Astrocyte (in vitro differentiated cells and primary cell): Measurements from ENCODE around the gene CAMK2B. TPM values are rescaled to one million over a fixed set of nuclear protein-coding genes. Genes with fewer than 3 reads are reported as not detected.

Experiments used
- DNase-seq: peaks from one replicate; pipeline ENCODE4 v3.0.0-alpha.2; 2010; ENCODE audit warnings: low read depth
- FAIRE-seq: peaks from 2 replicates; lab custom pipeline; 2011; peaks lifted over from hg19 to GRCh38; lab: Jason Lieb, UNC
- H2AFZ ChIP-seq: 2 replicates; pipeline ENCODE4 v1.6.0; 2012; ENCODE audit warnings: low read depth, low read length, inconsistent platforms
- H3K27ac ChIP-seq: 2 replicates; pipeline ENCODE4 v1.5.1; 2011; ENCODE audit warnings: low read depth, low read length, inconsistent platforms
- H3K27me3 ChIP-seq: 2 replicates; pipeline ENCODE4 v1.6.0; 2011; ENCODE audit warnings: low read length, inconsistent platforms; ENCODE audit not compliant: insufficient read depth
- H3K36me3 ChIP-seq: 2 replicates; pipeline ENCODE4 v1.5.1; 2011; ENCODE audit warnings: low read length, inconsistent platforms; ENCODE audit not compliant: insufficient read depth
- H3K4me1 ChIP-seq: 2 replicates; pipeline ENCODE4 v1.5.1; 2011; ENCODE audit warnings: low read length, inconsistent platforms; ENCODE audit not compliant: insufficient read depth
- H3K4me2 ChIP-seq: 2 replicates; pipeline ENCODE4 v1.6.0; 2012; ENCODE audit warnings: low read length, inconsistent platforms
- H3K4me3 ChIP-seq: 2 replicates; pipeline ENCODE4 v1.5.1; 2011; ENCODE audit warnings: low read depth, mild to moderate bottlenecking, low read length, inconsistent platforms; ENCODE audit not compliant: insufficient read depth
- H3K79me2 ChIP-seq: 2 replicates; pipeline ENCODE4 v1.6.0; 2012; ENCODE audit warnings: mild to moderate bottlenecking, low read length, inconsistent platforms; ENCODE audit not compliant: insufficient read depth
- H3K9ac ChIP-seq: 2 replicates; pipeline ENCODE4 v1.6.0; 2012; ENCODE audit warnings: mild to moderate bottlenecking, low read length, inconsistent platforms
- H3K9me3 ChIP-seq: 2 replicates; pipeline ENCODE4 v1.5.1; 2012; ENCODE audit warnings: low read depth, mild to moderate bottlenecking, low read length, inconsistent platforms; ENCODE audit not compliant: insufficient read depth
- H4K20me1 ChIP-seq: 2 replicates; pipeline ENCODE4 v1.6.0; 2012; ENCODE audit warnings: low read length, inconsistent platforms; ENCODE audit not compliant: insufficient read depth
- H3K27ac Mint-ChIP-seq: one replicate; pipeline ENCODE4 v1.8.0; 2021; ENCODE audit warnings: mild to moderate bottlenecking, mixed read lengths; ENCODE audit not compliant: unreplicated experiment
- H3K27me3 Mint-ChIP-seq: one replicate; pipeline ENCODE4 v1.8.0; 2021; ENCODE audit warnings: low read depth, mixed read lengths; ENCODE audit not compliant: unreplicated experiment
- H3K36me3 Mint-ChIP-seq: one replicate; pipeline ENCODE4 v1.8.0; 2021; ENCODE audit warnings: low read depth, mixed read lengths; ENCODE audit not compliant: unreplicated experiment
- H3K4me1 Mint-ChIP-seq: one replicate; pipeline ENCODE4 v1.8.0; 2021; ENCODE audit warnings: low read depth, mixed read lengths; ENCODE audit not compliant: unreplicated experiment
- H3K4me3 Mint-ChIP-seq: one replicate; pipeline ENCODE4 v1.8.0; 2021; ENCODE audit warnings: mild to moderate bottlenecking, moderate library complexity, mixed read lengths; ENCODE audit not compliant: unreplicated experiment
- H3K9me3 Mint-ChIP-seq: one replicate; pipeline ENCODE4 v1.8.0; 2021; ENCODE audit warnings: mild to moderate bottlenecking, mixed read lengths; ENCODE audit not compliant: unreplicated experiment
- CTCF ChIP-seq: IDR thresholded peaks from 2 replicates; pipeline ENCODE4 v1.5.1; 2011; ENCODE audit warnings: low read depth, mild to moderate bottlenecking, inconsistent platforms, low read length, moderate library complexity; ENCODE audit not compliant: insufficient read depth
- EZH2 ChIP-seq: IDR thresholded peaks from 2 replicates; pipeline ENCODE4 v1.6.1; 2012; ENCODE audit warnings: mild to moderate bottlenecking, low read length, inconsistent platforms; ENCODE audit not compliant: insufficient read depth
- total RNA-seq: library from RNA; stranded (reverse); gene quantifications from 2 replicates; pipeline ENCODE4 v1.2.1, GENCODE V29; 2021

CAMK2B gene
- total RNA-seq, 1 donor from 2014 or later, result 0.18 TPM

DNA sequence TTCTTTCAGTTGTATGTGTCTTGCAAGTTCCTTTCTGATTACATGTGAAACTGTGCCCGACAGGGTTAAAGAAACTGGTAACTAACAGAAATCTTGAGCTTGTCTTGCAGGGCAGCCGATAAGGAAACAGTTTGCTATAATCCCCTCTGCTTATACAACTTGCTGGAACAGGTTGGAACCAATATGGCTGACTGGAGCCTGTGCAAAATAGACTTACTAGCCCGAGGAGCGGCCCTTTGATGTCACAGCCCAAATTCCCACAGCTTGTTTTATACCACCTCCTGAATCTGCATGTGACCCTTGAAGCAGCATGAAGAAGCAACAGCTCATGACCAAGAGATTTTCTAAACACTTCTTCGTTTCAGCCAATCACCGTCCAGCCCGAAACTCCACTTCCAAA, 127.9 kb downstream of the CAMK2B start:
- Mint-ChIP-seq H3K4me3 (no peak overlapping the region), H3K9me3 (peaks cover 3% of the 10 kb centered on the region), H3K27ac (no peak overlapping the region), H3K4me1 (peaks cover 2% of the 10 kb centered on the region), H3K36me3 (no peaks in the 10 kb centered on the region), H3K27me3 (peaks cover 7% of the 10 kb centered on the region)
- no peak for TF ChIP-seq CTCF
- TF ChIP-seq EZH2, result no peak
- H3K27ac ChIP-seq, result no peak overlapping the region
- no peak overlapping the region for H3K9ac ChIP-seq
- no peak for FAIRE-seq
- H3K9me3 ChIP-seq, result no peaks in the 10 kb centered on the region
- no peaks in the 10 kb centered on the region for H3K36me3 ChIP-seq
- peaks cover 12% of the 10 kb centered on the region for H4K20me1 ChIP-seq
- no peak for DNase-seq
- H3K79me2 ChIP-seq, result peaks cover 18% of the 10 kb centered on the region
- H3K4me2 ChIP-seq, result no peak overlapping the region
- peaks cover 4% of the 10 kb centered on the region for H3K27me3 ChIP-seq
- H3K4me3 ChIP-seq, result no peak overlapping the region
- H3K4me1 ChIP-seq, result peaks cover 8% of the 10 kb centered on the region
- no peak overlapping the region for H2AFZ ChIP-seq

DNA sequence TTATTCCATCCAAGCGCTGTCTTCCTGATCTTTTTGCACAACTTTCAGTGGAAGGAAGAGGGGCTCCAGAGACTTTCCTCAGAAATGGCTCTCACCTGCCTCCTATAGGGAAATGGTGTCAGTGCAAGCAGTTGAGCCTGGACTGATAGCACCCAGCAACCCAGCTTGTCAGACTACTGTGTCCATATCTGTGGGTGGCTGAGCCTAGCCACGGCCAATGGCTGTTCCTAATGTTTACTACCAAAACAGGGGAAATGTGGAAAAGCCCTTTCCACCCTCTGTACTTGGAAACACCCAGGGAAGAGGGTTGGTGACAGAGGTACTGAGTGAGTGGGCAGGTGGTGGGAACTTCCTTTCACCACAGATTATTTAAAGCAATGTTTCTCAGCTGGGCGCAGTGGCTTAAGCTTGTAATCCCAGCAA, 128.9 kb downstream of the CAMK2B start:
- Histone ChIP-seq H3K36me3 (no peaks in the 10 kb centered on the region), H3K4me2 (no peak overlapping the region), H2AFZ (no peak overlapping the region), H3K27me3 (peaks cover 4% of the 10 kb centered on the region), H3K4me1 (peaks cover 4% of the 10 kb centered on the region), H4K20me1 (peaks cover 2% of the 10 kb centered on the region), H3K79me2 (peaks cover 8% of the 10 kb centered on the region), H3K4me3 (no peak overlapping the region), H3K27ac (no peak overlapping the region), H3K9ac (no peak overlapping the region), H3K9me3 (no peaks in the 10 kb centered on the region)
- Mint-ChIP-seq H3K27ac (no peak overlapping the region), H3K36me3 (no peaks in the 10 kb centered on the region), H3K4me3 (no peak overlapping the region), H3K4me1 (no peaks in the 10 kb centered on the region), H3K9me3 (peaks cover 3% of the 10 kb centered on the region), H3K27me3 (peaks cover 8% of the 10 kb centered on the region)
- DNase-seq (no peak), FAIRE-seq (peak; percentile 32)
- TF ChIP-seq CTCF (peak; percentile 78), EZH2 (no peak)

- Histone ChIP-seq H3K79me2 (peaks cover 2% of the 10 kb centered on the region), H3K27ac (no peak overlapping the region), H3K4me3 (no peak overlapping the region), H3K4me1 (peaks cover 4% of the 10 kb centered on the region), H4K20me1 (no peaks in the 10 kb centered on the region), H3K9ac (no peak overlapping the region), H3K9me3 (no peaks in the 10 kb centered on the region), H3K4me2 (no peak overlapping the region), H3K27me3 (peaks cover 4% of the 10 kb centered on the region), H3K36me3 (no peaks in the 10 kb centered on the region), H2AFZ (no peak overlapping the region)
- no peak for TF ChIP-seq CTCF
- Mint-ChIP-seq H3K9me3 (peaks cover 3% of the 10 kb centered on the region), H3K27ac (no peak overlapping the region), H3K4me3 (no peak overlapping the region), H3K4me1 (no peaks in the 10 kb centered on the region), H3K36me3 (no peaks in the 10 kb centered on the region), H3K27me3 (peaks cover 8% of the 10 kb centered on the region)
- no peak for DNase-seq
- no peak for FAIRE-seq
Observed at GRCh38 chr7:44195889-44196288, 129.5 kb downstream of the CAMK2B start.
